GM12892 (cell line): ENCODE results near the gene YIF1B.
"Not testable (repeated sequence)": the region's sequence is repeated elsewhere in the genome, so short reads cannot be mapped to it uniquely, and the experiment has no call there.

Experiments used
- DNase-seq: peaks from one replicate; pipeline ENCODE4 v3.0.0; 2011; ENCODE audit not compliant: insufficient read length
- FAIRE-seq: peaks from 2 replicates; lab custom pipeline; 2011; peaks lifted over from hg19 to GRCh38; lab: Jason Lieb, UNC
- POLR2A ChIP-seq: IDR thresholded peaks from 2 replicates; pipeline ENCODE4 v1.6.1; 2011; ENCODE audit warnings: low read depth, low read length, control low read depth
- POLR2AphosphoS5 ChIP-seq: IDR thresholded peaks from 2 replicates; pipeline ENCODE4 v1.6.1; 2011; ENCODE audit warnings: low read depth, low read length, control low read depth
- TAF1 ChIP-seq: IDR thresholded peaks from 2 replicates; pipeline ENCODE4 v1.6.1; 2011; ENCODE audit warnings: low read depth, mild to moderate bottlenecking, control low read depth, low read length, borderline replicate concordance

The YIF1B gene

DNA sequence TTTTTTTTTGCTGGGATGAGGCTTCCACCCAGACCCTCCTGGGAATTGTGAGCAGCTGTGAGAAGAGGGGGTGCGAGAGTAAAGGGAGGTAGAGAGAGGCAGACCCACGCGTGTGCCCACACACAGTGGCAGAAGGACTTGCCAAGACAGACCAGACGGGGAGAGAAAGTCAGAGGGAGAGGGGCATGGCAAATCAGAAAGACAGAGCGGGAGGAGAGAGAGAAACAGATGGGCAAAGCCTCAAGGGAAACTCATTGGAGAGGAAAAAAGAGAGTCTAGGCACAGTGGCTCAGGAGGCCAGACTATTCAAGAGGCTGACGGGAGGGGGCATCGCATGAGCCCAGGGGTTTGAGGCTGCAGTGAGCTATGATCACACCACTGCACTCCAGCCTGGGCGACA, 36.9 kb upstream of the YIF1B start:
- DNase-seq (no peak), FAIRE-seq (no peak)
- no peak for TF ChIP-seq POLR2AphosphoS5
- no peak for TF ChIP-seq TAF1
- no peak for TF ChIP-seq POLR2A

GRCh38 chr19:38351865-38352395, 36.2 kb upstream of the YIF1B start:
- TF ChIP-seq TAF1 (no peak), POLR2A (no peak), POLR2AphosphoS5 (no peak)
- DNase-seq (no peak), FAIRE-seq (no peak)

GRCh38 chr19:38350883-38351282, 35.1 kb upstream of the YIF1B start:
- no peak for TF ChIP-seq POLR2A
- TF ChIP-seq POLR2AphosphoS5: no peak
- no peak for TF ChIP-seq TAF1
- DNase-seq (no peak), FAIRE-seq (no peak)

GRCh38 chr19:38346837-38347236, 31.1 kb upstream of the YIF1B start:
- no peak for FAIRE-seq
- DNase-seq: no peak
- TF ChIP-seq POLR2A (no peak), TAF1 (no peak), POLR2AphosphoS5 (no peak)

GRCh38 chr19:38340927-38341326, 25.2 kb upstream of the YIF1B start:
- TF ChIP-seq POLR2A (no peak), TAF1 (no peak), POLR2AphosphoS5 (no peak)

DNA sequence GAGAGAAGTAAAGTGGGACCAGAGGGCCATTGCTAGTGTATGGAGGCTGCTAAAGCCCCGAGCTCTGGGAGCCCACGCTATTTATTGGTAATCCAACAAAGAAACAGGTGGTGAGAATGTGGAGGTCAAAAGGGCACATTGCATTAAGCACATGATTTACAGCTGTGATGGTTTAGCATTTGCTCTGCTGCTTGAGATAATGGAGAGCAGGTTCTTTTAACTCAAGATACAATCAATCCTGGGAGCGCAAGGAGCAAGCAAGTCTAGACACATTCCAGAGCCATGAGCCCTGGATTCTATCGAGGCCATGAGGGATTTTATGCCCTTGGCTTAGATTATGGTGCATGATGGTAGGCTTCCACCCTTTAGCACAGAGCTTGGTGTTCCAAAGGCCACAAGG, 23.3 kb upstream of the YIF1B start:
- DNase-seq, FAIRE-seq: not testable (repeated sequence)

More at GRCh38 chr19:38340927-38341326, 25.2 kb upstream of the YIF1B start:
- FAIRE-seq (no peak), DNase-seq (no peak)

GRCh38 chr19:38337360-38337653, 21.6 kb upstream of the YIF1B start:
- TF ChIP-seq POLR2AphosphoS5: no peak
- TF ChIP-seq TAF1: no peak
- TF ChIP-seq POLR2A: no peak
- DNase-seq (no peak), FAIRE-seq (no peak)

DNA sequence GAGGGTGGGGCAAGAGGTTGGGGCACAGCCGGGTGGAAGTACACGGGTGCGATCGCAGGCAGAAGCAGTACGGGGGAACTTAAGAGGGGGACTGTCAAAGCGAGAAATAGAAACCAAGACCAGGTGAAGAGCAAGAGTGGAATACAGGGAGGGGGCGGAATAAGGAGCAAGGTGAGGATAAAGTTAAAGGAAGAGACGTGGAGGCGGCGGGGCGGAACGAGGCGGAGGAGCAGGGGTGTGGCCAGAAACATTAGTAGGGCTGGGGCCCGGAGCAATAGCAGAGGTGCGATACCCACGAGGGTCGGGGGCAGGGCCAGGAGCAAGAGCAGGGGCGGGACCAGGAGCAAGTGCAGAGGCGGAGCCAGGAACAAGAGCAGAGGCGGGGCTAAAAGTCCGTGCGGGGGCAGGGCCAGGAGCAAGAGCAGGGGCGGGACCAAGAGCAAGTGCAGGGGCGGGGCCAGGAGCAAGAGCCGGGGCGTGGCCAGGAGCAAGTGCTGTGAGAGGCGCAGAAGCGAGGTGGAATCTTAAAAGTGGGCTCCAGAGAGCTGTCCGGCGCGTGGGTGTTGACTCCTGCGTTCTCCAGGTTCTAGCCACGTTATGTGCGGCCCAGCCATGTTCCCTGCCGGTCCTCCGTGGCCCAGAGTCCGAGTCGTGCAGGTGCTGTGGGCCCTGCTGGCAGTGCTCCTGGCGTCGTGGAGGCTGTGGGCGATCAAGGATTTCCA, 21.1 kb upstream of the YIF1B start:
- peak; percentile 80 for DNase-seq
- TF ChIP-seq POLR2AphosphoS5 (no peak), TAF1 (0 out of 2 replicates have a peak, but pooled peaks have one; percentile 7)
- FAIRE-seq: no peak

GRCh38 chr19:38335949-38336637, 20.3 kb upstream of the YIF1B start:
- DNase-seq (peak; percentile 94), FAIRE-seq (no peak)
- TF ChIP-seq TAF1 (0 out of 2 replicates have a peak, but pooled peaks have one; percentile 28), POLR2A (no peak)

GRCh38 chr19:38333245-38333644, 17.5 kb upstream of the YIF1B start:
- FAIRE-seq (no peak), DNase-seq (no peak)
- no peak for TF ChIP-seq POLR2A
- no peak for TF ChIP-seq TAF1
- TF ChIP-seq POLR2AphosphoS5: no peak

GRCh38 chr19:38331728-38332127, 16.0 kb upstream of the YIF1B start:
- DNase-seq (no peak), FAIRE-seq (no peak)
- TF ChIP-seq POLR2AphosphoS5 (no peak), POLR2A (no peak)

- FAIRE-seq (no peak), DNase-seq (no peak)
- TF ChIP-seq POLR2AphosphoS5 (no peak), POLR2A (no peak), TAF1 (no peak)
Measured at GRCh38 chr19:38329651-38330050, 13.9 kb upstream of the YIF1B start.

- TF ChIP-seq POLR2A (no peak), POLR2AphosphoS5 (no peak), TAF1 (no peak)
- no peak for FAIRE-seq
- DNase-seq: no peak
Measured at GRCh38 chr19:38326591-38326990, 10.8 kb upstream of the YIF1B start.
